ENCODE results near the gene PFAS.

DNA sequence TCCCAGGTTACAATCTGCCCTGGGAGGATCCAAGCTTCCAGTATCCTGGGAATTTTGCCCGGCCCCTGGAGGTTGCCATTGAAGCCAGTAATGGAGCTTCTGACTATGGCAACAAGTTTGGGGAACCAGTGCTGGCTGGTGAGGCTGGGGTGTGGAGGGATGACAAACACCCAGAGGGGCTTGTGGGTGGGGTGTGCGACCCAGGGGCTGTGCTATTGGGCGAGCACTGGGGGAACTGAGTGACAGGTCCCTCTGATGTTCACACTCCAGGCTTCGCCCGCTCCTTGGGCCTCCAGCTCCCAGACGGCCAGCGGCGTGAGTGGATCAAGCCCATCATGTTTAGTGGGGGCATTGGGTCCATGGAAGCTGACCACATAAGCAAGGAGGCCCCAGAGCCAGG is 8.7 kb downstream of the PFAS start:
- no peak for TF ChIP-seq CTCF (IDR thresholded peaks at IDR 0.05; ENCODE audit: insufficient read depth, low read length)
- no peak for TF ChIP-seq POLR2AphosphoS5 (IDR thresholded peaks at IDR 0.05; ENCODE audit: low read depth)
- TF ChIP-seq REST (IDR thresholded peaks at IDR 0.05; ENCODE audit: insufficient replicate concordance, low read depth): no peak
- no peak for TF ChIP-seq SPI1 (IDR thresholded peaks at IDR 0.05; ENCODE audit: borderline replicate concordance, low read depth)
